GM23248 (cell line): Measurements from ENCODE around the gene BRD3. TPM values are rescaled to one million over a fixed set of nuclear protein-coding genes. Genes with fewer than 3 reads are reported as not detected.

Experiments used
- DNase-seq: peaks from one replicate; pipeline ENCODE4 v3.0.0-alpha.2; 2015
- H2AFZ ChIP-seq: fragments of 200-600 bp; sonication (generic); 2 replicates; pipeline ENCODE4 v1.6.1; 2016; ENCODE audit warnings: antibody characterized with exemption
- H3F3A ChIP-seq: fragments of 200-600 bp; sonication (generic); 2 replicates; pipeline ENCODE4 v1.6.1; 2016; ENCODE audit warnings: mild to moderate bottlenecking, antibody characterized with exemption, mixed run types; ENCODE audit not compliant: insufficient read depth
- H3K27ac ChIP-seq: fragments of 200-600 bp; sonication (generic); 2 replicates; pipeline ENCODE4 v1.5.1; 2016; ENCODE audit warnings: mild to moderate bottlenecking
- H3K27me3 ChIP-seq: fragments of 200-600 bp; sonication (generic); replicated peaks from 2 replicates; pipeline ENCODE4 v1.6.1; 2016; ENCODE audit warnings: mild to moderate bottlenecking; ENCODE audit not compliant: insufficient read depth
- H3K36me3 ChIP-seq: fragments of 200-600 bp; sonication (generic); 2 replicates; pipeline ENCODE4 v1.6.1; 2016; ENCODE audit warnings: low read depth, mild to moderate bottlenecking
- H3K4me1 ChIP-seq: fragments of 200-600 bp; sonication (generic); 2 replicates; pipeline ENCODE4 v1.6.1; 2016; ENCODE audit warnings: mild to moderate bottlenecking; ENCODE audit not compliant: insufficient read depth
- H3K4me2 ChIP-seq: fragments of 200-600 bp; sonication (generic); one replicate; pipeline ENCODE4 v1.6.1; 2016; ENCODE audit warnings: mild to moderate bottlenecking; ENCODE audit not compliant: unreplicated experiment
- H3K4me3 ChIP-seq: fragments of 200-600 bp; sonication (generic); 2 replicates; pipeline ENCODE4 v1.5.1; 2016; ENCODE audit warnings: mild to moderate bottlenecking
- H3K79me2 ChIP-seq: fragments of 200-600 bp; sonication (generic); 2 replicates; pipeline ENCODE4 v1.6.1; 2016; ENCODE audit warnings: mild to moderate bottlenecking; ENCODE audit not compliant: insufficient read depth
- H3K9ac ChIP-seq: fragments of 200-600 bp; sonication (generic); 2 replicates; pipeline ENCODE4 v1.6.1; 2016; ENCODE audit warnings: mild to moderate bottlenecking
- H3K9me2 ChIP-seq: fragments of 200-600 bp; sonication (generic); 2 replicates; pipeline ENCODE4 v1.6.1; 2016; ENCODE audit warnings: mixed run types, mild to moderate bottlenecking, moderate library complexity; ENCODE audit not compliant: insufficient read depth
- H3K9me3 ChIP-seq: fragments of 200-600 bp; sonication (generic); one replicate; pipeline ENCODE4 v1.6.1; 2017; ENCODE audit warnings: low read depth
- H4K20me1 ChIP-seq: fragments of 200-600 bp; sonication (generic); 2 replicates; pipeline ENCODE4 v1.6.0; 2016; ENCODE audit not compliant: insufficient read depth
- EZH2 ChIP-seq: fragments of 200-600 bp; sonication (generic); IDR thresholded peaks from 2 replicates; pipeline ENCODE4 v1.6.1; 2018; ENCODE audit warnings: antibody characterized with exemption, mild to moderate bottlenecking; ENCODE audit not compliant: insufficient read depth, poor library complexity, severe bottlenecking
- EZH2phosphoT487 ChIP-seq: fragments of 200-600 bp; sonication (generic); IDR thresholded peaks from 2 replicates; pipeline ENCODE4 v1.6.1; 2018; ENCODE audit warnings: antibody characterized with exemption, moderate library complexity, mild to moderate bottlenecking, low read depth; ENCODE audit not compliant: insufficient read depth
- WGBS, 2 experiments: methylation state at CpG; one replicate each; pipeline ENCODE4 v1.1.6; 2015 to 2017; ENCODE audit warnings: low lambda C conversion rate in 2 of 2, low coverage in 1 of 2; ENCODE audit errors: missing lambda C conversion rate in 2 of 2; 5-methylcytosine and 5-hydroxymethylcytosine counted together
- in situ Hi-C: fragments of 300-500 bp; cut with MboI; formaldehyde crosslinking; loops from 2 replicates; pipeline ENCODE4 v1.15.0; 2020
- polyA plus RNA-seq: library from polyadenylated mRNA; unstranded; fragments of >200 nt; fragmentation: Nextera tagmentation; extraction: Ambion mirVana; gene quantifications from 2 replicates; pipeline ENCODE4 v1.2.1, GENCODE V29; 2016
- total RNA-seq: library from RNA; depleted of rRNA; stranded (reverse); fragments of >200 nt; shearing (Covaris generic); gene quantifications from 2 replicates; pipeline ENCODE4 v1.2.3, GENCODE V29; 2014

The BRD3 gene
- total and polyA plus RNA-seq, 2 experiments from 2014 or later: 5.5 to 25.6 TPM

GRCh38 chr9:134011401-134011800, 56.4 kb downstream of the BRD3 start:
- no peaks in the 10 kb centered on the region for H3K36me3 ChIP-seq
- H3K4me1 ChIP-seq: no peaks in the 10 kb centered on the region
- no peak overlapping the region for H3K9ac ChIP-seq
- no peaks in the 10 kb centered on the region for H3K9me2 ChIP-seq
- H3K4me2 ChIP-seq: no peak overlapping the region
- in situ Hi-C loops: no loop called here
- no peak overlapping the region for H3K4me3 ChIP-seq
- H3K79me2 ChIP-seq: no peaks in the 10 kb centered on the region
- no peak overlapping the region for H3K27ac ChIP-seq
- no peaks in the 10 kb centered on the region for H3F3A ChIP-seq
- no peak for DNase-seq
- no peak overlapping the region for H2AFZ ChIP-seq
- H4K20me1 ChIP-seq: no peaks in the 10 kb centered on the region
- WGBS, 2 experiments: 85 to 87% methylated on average over 6 of the region's 6 CpGs
- H3K9me3 ChIP-seq: no peaks in the 10 kb centered on the region
- TF ChIP-seq EZH2 (no peak), EZH2phosphoT487 (no peak)
- peaks cover 5% of the 10 kb centered on the region for H3K27me3 ChIP-seq

GRCh38 chr9:134010310-134011173, 57.3 kb downstream of the BRD3 start:
- no peaks in the 10 kb centered on the region for H3K9me3 ChIP-seq
- no peak overlapping the region for H3K4me2 ChIP-seq
- H3K27ac ChIP-seq: no peak overlapping the region
- no peaks in the 10 kb centered on the region for H3K79me2 ChIP-seq
- no peaks in the 10 kb centered on the region for H3K9me2 ChIP-seq
- no peaks in the 10 kb centered on the region for H3K36me3 ChIP-seq
- no peaks in the 10 kb centered on the region for H3F3A ChIP-seq
- in situ Hi-C loops: no loop called here
- H3K4me3 ChIP-seq: no peak overlapping the region
- DNase-seq: no peak
- WGBS, 2 experiments: 38 to 43% methylated on average over 20 of the region's 20 CpGs
- H3K9ac ChIP-seq: no peak overlapping the region
- H2AFZ ChIP-seq: no peak overlapping the region
- no peaks in the 10 kb centered on the region for H3K4me1 ChIP-seq
- H4K20me1 ChIP-seq: no peaks in the 10 kb centered on the region
- TF ChIP-seq EZH2: no peak
- no peak for TF ChIP-seq EZH2phosphoT487
- peaks cover 5% of the 10 kb centered on the region for H3K27me3 ChIP-seq

- no peak overlapping the region for H3K9ac ChIP-seq
- no peaks in the 10 kb centered on the region for H4K20me1 ChIP-seq
- H3K4me2 ChIP-seq: no peak overlapping the region
- no peak for DNase-seq
- no peak overlapping the region for H3K4me3 ChIP-seq
- peaks cover 5% of the 10 kb centered on the region for H3K27me3 ChIP-seq
- no peaks in the 10 kb centered on the region for H3F3A ChIP-seq
- H3K79me2 ChIP-seq: no peaks in the 10 kb centered on the region
- no peaks in the 10 kb centered on the region for H3K9me2 ChIP-seq
- no peaks in the 10 kb centered on the region for H3K9me3 ChIP-seq
- H2AFZ ChIP-seq: no peak overlapping the region
- in situ Hi-C loops: no loop called here
- TF ChIP-seq EZH2phosphoT487: no peak
- no peak for TF ChIP-seq EZH2
- H3K36me3 ChIP-seq: no peaks in the 10 kb centered on the region
- H3K27ac ChIP-seq: no peak overlapping the region
- 60 to 68% methylated on average over 9 of the region's 9 CpGs for WGBS, 2 experiments
- H3K4me1 ChIP-seq: no peaks in the 10 kb centered on the region
Observed at GRCh38 chr9:134007571-134007970, 60.3 kb downstream of the BRD3 start.

- no peaks in the 10 kb centered on the region for H3K36me3 ChIP-seq
- no peak for DNase-seq
- no peak overlapping the region for H2AFZ ChIP-seq
- no peaks in the 10 kb centered on the region for H3K9me3 ChIP-seq
- no peak overlapping the region for H3K4me2 ChIP-seq
- no peak overlapping the region for H3K9ac ChIP-seq
- H3K9me2 ChIP-seq: no peaks in the 10 kb centered on the region
- no peak overlapping the region for H3K27ac ChIP-seq
- H4K20me1 ChIP-seq: no peaks in the 10 kb centered on the region
- in situ Hi-C loops: no loop called here
- H3K4me1 ChIP-seq: no peaks in the 10 kb centered on the region
- 57 to 60% methylated on average over 6 of the region's 6 CpGs for WGBS, 2 experiments
- no peaks in the 10 kb centered on the region for H3F3A ChIP-seq
- peaks cover 7% of the 10 kb centered on the region for H3K27me3 ChIP-seq
- H3K4me3 ChIP-seq: no peak overlapping the region
- H3K79me2 ChIP-seq: no peaks in the 10 kb centered on the region
- TF ChIP-seq EZH2phosphoT487 (no peak), EZH2 (no peak)
Observed at GRCh38 chr9:134007150-134007549, 60.7 kb downstream of the BRD3 start.
